CD1c-positive myeloid dendritic cell (primary cell): ENCODE measurements around the gene ODAD4.
A peak's percentile ranks its signal among the peaks of the same experiment; 100 is the strongest.

Experiments used
- DNase-seq: peaks from one replicate; pipeline ENCODE4 v3.0.0-alpha.2; 2016; ENCODE audit errors: extremely low spot score

Gene ODAD4, protein sequence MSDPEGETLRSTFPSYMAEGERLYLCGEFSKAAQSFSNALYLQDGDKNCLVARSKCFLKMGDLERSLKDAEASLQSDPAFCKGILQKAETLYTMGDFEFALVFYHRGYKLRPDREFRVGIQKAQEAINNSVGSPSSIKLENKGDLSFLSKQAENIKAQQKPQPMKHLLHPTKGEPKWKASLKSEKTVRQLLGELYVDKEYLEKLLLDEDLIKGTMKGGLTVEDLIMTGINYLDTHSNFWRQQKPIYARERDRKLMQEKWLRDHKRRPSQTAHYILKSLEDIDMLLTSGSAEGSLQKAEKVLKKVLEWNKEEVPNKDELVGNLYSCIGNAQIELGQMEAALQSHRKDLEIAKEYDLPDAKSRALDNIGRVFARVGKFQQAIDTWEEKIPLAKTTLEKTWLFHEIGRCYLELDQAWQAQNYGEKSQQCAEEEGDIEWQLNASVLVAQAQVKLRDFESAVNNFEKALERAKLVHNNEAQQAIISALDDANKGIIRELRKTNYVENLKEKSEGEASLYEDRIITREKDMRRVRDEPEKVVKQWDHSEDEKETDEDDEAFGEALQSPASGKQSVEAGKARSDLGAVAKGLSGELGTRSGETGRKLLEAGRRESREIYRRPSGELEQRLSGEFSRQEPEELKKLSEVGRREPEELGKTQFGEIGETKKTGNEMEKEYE

DNA sequence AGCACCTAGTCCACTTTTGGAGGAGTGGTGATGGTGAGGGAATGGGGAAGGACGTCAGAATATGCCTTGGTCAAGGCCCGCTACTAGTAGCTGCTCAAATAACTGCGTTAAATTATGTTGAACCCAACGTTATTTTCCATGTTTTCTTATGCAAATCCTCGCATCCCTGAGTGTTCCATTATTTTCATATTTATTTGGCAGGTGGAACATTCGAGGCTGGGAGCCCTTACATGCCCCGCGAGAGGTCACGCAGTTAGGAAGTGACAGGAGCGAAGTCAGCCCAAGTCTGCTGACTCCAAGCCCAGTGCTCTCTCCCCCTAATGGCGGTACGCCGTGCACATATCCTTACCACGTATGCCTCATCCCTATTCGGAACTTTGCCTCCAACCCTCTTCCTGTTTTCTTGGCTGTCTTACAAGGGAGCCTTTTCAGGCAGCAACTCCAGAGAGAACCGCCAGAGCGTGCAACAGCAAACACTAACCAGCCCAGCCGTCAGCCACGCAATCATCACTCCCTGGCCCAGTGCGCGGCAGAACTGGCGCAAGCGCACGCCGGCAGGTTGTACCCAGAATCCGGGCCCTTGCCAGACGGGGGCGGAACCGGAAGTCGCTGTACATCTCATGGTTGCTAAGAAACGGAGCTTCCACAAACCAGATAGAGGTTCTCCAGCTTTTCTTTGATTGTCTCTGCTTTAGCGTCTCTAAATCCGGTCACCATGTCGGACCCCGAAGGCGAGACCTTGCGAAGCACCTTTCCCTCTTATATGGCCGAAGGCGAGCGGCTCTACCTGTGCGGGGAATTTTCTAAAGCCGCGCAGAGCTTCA lies at the start of gene ODAD4:
ODAD4 (plus strand) TSS at position 609 of the 824 bp plus-strand sequence; CDS start at position 716, 107 bp downstream.
- peak; percentile 98 for DNase-seq

DNA sequence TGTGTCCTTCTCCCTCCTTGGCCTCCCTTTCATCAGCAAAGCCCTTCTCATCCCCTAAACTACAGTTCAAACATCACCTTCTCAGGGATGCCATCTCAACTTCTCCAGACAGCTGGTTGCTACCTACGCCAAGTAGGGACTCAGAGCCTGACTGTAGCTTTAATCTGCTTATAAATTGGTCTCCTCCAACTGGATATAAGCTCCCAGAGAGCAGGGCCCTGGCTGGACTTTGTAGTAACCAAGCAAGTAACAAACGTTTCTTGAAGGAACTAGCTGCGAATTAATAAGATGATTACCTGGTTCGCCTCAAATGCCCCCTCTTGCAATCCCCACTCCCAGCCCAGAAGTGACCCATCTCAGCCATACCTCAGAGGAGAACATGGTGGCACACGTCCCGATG lies 47.7 kb upstream of the ODAD4 start:
- DNase-seq = no peak

DNA sequence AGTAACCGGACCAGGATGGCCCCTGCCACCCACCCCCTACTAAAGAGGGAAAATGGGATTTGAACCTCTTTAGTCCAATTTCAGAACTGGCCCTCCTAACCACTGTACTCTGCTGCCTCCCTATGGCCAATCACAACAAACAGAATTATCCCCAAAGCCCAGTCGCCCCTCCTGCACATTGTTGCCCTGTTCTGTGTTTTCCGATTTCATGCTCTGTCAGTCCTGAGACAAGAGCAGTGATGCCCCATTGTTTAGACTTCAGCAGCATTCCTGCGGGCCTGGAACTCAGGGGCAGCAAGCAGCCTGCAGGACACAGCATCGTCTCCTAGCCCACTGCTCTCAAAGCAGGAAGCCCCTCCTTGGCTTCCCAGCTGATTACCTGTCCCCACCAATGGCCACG lies 44.7 kb upstream of the ODAD4 start:
- DNase-seq = no peak

DNA sequence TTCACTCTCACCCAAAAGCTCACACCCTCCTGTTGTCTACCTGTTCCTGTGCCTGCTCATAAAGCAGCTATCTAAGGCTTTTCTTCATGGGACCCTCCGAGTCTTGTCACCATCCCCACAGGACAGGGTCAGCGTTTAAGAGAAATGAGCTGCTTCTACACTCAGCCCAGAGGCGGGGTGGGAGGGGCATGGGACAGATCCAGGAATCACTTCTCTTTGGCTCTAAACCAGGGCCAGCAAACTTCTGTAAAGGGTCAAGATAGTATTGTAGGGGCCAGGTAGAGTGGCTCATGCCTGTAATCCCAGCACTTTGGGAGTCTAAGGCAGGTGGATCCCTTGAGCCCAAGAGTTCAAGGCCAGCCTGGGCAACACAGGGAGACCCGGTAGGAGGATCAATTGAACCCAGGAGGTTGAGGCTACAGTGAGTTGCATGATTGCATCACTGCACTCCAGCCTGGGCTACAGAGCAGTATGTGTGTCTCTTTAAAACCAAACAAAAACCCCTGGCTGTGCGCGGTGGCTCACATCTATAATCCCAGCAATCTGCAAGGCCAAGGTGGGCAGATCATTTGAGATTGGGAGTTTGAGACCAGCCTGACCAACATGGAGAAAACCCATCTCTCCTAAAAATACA lies 42.0 kb upstream of the ODAD4 start:
- DNase-seq = peak; percentile 22

DNA sequence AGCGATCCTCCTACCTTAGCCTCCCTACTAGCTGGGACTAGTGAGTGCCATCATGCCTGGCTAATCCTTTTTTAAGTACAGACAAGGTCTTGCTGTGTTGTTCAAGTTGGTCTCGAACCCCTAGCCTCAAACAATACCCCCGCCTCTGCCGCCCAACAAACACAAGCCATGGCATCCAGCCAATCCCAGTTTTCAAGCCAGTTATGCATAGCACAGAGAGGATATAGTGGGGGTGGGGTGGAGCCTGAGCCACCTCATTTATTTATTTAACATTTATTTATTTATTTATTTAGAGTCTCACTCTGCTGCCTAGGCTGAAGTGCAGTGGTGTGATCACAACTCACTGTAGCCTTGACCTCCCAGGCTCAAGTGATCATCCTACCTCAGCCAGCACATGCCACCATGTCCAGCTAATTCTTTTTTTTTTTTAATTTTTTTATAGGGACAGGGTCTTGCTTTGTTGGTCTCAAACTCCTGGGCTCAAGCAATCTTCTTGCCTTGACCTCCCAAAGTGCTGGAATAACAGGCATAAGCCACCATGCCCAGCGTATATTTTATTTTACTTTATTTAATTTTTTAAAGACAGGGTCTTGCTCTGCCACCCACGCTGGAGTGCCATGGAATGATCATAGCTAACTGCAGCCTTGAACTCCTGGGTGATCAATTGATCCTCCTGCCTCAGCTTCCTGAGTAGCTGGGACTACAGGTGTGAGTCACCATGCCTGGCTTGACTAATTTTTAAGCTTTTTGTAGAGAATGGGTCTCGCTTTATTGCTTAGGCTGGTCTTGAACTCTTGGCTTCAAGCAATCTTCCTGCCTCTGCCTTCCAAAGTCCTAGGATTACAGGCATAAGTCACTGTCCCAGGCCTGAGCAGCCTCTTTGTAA lies 39.0 kb upstream of the ODAD4 start:
- DNase-seq = no peak

DNA sequence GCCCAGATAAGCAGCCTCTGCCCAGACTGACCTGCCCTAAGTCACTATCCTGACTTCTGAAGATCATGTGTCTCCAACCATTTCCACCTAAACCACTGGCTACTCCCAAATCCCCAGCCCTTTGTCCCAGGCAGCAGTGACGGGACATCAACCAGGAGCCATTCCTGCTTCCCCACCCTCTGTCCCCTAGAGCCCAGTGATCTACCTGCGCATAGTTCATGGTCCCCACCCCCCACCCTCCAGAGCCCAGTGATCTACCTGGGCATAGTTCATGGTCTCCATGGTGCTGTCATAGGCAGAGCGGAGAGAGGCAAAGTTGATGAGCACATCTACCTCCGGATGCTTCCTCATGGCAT lies 38.4 kb upstream of the ODAD4 start:
- no peak for DNase-seq

DNA sequence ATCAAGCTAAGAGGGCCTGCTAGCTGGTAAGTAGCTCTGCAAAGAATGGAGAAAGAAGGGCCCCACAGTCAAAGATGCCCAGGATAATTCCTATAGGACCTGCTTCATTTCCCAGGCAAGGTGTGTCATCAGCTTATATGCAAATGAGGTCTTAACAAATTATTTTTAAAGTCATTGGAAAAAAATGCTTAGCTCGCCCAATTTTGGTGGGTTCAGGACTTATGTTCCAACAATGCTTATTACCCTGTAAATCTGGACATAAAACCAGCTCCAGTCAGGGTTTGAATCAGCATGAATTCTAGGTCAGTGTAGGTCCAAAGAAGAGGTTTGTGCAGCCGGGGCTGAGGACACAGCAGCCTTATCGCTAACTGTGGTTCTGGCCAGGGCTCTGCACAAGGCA lies 37.0 kb upstream of the ODAD4 start:
- no peak for DNase-seq

DNA sequence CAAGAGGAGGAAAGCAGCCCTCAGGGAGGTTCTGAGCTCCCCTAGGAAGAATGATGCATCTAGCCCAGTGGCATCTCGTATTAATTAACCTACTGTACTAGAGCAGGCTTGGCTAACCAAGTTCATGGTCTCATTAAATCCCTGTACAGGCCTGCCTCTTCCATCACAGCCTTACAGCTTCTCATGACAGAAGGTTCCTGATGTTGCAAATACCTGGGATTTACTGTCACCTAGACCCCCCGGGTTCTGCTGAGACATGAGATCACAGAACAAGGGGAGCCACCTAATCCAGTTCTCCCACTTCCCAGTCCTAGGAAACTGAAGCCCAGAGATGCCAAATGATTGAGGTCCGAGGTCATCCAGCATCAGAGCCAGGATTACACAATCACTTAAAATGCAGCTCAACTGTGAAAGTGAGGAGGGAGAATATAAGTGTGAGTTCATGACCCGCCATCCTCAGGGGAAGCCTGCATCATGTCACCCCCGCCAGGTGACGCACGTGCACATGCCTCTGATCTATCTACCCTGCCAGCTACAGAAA lies 35.6 kb upstream of the ODAD4 start:
- DNase-seq = no peak

DNA sequence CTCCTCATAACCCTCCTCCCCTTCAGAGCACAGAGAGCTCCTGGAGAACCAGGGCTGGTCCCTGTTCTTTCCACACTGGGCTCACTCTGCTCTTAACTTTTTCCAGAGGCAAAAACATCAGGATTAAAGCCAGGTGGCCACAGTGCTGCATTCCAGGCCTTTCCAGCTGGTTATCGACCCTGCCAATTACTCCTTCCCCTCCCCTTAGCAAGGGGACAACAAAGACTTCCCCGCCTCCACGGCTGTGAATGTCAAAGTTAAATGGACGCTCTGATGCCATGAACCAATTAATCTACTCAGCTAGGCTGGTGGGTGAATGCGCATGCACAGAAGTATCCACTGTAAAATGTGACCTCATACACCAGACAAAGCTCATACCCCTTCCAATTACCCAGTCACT lies 34.8 kb upstream of the ODAD4 start:
- no peak for DNase-seq

DNA sequence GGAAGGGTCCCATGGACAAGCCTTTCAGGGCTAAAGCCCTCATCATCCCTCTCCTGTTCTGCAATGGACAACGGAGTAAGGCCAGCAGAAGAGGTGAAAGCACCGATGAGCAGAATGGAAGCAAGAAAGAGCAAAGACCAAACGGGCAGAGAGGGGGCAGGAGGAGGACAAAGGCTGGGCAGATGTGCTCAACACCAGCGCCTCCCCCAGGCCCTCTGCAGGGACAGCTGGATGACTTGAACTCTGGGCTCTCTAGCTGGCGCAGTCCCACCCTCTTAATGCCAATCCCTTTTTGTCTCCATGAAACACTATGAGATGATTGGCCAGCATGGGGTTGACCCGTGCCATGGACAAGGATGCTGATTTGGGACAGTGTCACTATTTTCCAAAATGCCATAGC lies 33.7 kb upstream of the ODAD4 start:
- no peak for DNase-seq

DNA sequence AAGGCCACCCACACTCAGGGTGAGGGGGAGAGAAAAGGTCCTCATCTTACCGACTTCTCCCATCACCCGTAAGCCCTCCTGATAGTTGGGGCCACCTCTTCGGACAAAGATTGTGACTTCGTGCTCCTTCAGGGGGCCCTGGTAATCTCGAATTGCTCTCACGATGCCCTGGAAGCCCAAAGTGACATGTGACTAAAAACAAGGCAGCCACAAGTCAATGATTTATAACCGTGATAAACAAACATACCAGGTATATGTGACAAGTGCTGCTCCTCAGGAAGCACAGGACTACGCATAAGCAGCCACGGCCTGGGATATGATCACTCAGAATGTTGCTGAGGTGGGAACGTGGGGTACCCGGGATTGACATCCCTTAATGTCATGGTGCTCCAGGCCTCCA lies 28.8 kb upstream of the ODAD4 start:
- no peak for DNase-seq

DNA sequence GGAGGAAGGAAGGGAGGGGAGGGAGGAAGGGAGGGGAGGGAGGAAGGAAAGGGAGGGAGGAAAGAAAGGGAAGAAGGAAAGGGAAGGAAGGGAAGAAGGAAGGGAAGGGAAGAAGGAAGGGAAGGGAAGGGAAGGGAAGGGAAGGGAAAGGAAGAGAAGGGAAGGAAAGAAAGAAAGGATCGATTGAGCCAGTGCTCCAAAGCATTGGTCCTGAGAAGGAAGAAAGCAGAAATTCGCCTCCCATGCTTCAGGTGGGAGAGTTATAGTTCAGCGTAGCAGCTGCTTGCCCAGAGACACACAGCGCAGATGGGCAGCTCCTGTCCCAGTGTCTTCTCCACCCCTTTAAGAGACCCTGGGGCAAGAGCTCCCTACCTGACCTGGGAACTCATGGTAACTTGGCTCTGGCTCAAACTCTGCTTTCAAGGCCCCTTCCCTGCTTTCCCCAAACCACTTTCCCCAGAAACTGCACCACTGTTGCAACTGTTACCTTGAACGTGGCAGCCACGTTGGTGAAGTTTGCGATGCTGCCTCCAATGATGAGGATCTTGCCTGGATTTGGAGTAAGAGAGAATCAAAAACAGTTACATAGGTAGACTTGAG lies 26.1 kb upstream of the ODAD4 start:
- DNase-seq = no peak

DNA sequence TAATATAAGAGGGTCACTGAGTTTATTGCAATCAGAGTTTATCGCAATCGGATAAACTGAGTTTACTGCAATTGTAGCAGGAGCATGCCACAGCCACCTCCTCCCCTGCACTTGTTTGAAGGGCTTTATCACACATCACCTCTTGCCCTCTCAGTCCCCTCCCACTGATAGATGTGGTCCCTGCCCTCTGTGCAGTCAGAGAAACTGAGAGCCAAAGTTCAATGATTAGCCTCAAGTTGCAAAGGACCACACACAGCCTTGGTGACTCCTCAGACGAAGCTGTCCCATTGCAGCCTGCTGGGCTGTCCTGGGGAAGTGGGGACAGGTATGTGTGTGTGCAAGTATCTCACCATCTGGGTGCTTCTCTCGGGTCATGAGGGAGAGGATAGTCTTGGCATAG lies 25.2 kb upstream of the ODAD4 start:
- no peak for DNase-seq

DNA sequence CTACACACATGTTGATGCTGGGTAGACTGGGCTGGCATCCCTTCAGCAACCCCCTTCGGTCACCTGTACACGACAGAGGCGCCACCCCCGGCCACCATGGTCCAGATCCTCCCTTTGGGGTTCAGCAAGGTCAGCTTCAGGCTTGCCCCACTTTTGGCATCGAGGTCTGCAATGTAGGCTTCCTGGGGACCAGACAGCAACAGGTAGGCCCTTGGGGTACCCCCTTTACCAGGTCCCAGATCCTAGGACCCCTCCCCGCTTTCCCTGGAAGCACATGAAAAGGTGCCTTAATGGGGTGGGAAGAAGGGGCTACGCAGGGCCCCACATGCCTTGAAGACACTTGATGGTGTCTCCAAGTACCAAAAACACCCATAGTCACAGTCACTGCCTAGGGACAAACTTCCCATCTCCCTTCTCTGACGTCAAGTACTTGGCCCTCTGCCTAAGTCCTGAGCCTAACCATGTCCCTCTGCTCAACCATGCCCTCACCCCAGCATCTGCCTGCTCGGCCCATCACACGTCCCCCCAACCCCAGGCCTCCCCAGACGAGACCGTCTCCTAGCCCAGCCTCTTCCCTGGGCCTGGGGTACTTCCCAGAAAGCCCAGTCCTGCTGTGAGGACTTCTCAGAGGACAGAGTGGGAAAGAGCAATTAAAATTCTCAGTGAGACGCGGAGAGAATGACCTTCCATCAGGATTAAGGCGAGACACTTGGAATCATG lies 23.8 kb upstream of the ODAD4 start:
- no peak for DNase-seq

DNA sequence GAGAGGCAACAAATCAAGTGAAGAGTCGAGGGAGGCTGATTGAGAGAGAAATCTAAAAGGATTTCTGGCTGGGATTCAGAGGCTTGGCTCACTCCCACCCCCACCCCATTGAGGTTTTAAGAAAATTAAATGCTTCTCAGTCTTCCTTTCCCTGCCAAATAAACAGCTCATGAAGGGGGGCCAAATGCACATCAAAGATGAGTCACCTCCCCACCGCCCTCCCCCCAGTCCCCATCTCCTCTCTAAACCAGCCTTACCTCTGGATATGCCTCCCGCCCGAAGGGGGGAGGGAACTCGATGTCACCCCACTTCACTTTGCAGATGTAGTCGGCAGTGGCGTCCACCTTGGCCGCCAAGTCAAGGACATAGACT lies 23.2 kb upstream of the ODAD4 start:
- no peak for DNase-seq

DNA sequence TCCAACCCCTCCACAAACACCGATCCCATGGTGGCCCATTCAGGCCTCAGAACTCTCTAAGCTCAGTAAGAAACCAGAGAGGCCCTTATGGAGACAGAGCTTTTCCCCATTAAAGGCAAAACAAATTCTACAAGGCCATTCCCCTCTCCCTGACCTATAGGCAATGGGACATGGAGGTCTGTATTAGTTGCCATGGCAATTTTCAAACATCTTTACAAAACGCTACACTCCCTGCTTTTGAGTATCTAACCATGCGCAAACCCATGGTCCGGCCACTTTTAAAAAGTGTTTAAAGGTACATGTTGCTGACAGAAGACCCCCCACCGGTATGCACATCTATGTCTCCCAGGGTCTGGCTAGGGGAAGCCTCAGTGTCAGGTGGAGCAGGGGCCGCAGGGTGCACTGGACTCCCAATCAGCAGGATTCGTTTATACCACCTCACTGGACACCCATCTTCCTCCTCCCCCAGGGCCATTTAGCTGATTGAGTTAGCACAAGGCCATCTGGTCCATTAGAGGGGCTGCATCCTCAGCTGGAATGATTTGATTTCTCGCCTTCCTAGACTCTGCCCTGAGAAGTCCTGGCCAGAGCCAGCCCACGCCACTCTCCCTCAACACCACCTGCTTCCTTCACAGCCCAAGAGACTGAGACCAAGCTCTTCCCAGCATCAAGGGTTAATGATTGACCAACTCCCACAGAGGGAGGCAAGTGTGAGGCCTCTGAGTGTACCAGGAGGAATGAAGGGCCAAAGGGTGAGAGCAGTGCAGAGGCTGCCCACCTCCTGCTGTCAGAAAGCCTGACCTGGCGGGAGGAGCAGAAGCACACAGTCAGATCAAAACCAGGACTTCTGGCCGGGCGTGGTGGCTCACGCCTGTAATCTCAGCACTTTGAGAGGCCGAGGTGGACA lies 22.5 kb upstream of the ODAD4 start:
- no peak for DNase-seq

DNA sequence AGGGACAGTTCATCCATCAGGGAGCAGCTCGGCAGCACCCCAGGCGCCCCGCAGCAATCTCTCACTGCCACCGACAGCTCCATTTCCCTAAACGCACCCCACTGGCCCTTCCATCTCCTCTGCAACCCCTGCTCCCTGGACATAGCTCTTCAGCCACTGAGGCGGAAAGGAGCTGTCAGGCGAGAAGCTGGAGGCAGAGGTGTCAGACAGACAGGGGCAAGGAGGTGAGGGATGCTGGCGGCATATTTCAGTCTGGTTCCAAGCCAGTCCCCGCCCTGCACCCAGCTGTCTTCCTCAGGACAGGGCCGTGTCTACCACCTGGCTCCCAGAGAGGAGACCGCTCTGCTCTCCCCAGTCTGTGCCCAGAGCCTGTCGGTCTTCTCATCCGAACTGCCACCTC lies 21.3 kb upstream of the ODAD4 start:
- DNase-seq = no peak

DNA sequence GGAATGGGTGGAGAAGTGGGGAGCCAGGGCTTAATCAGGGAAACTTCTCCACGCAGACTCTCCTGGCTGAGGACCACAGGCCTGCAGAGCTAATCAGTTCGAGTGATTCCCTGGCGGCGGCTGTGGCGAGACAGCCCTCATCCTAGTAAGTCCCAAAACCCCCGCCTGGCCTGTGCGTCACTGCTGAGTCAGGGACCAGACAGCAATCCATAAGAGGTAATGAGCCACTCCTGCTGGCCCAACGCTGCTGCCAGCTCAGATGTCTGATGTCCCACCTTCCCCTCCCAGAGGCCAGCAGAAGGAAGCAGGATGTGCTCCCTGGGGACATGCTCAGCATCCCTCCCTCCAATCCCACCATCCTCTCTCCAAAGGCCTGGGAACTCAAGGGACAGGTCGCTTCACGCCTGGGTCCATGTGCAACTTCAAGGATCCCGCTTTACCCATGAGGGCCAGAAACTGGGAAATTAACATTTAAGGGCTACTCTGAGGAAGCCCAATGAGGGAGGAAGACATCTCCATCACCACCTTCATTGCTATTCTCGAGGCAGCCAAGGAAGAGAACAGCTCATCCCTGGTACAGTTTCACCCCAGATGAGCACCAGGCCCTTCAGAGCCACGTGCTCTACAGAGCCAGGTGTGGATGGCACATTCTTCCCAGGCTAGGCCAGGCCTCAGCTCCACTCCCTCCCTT lies 19.6 kb upstream of the ODAD4 start:
- DNase-seq = no peak
